ENCODE results near the gene HNRNPLL. TPM values are rescaled to one million over a fixed set of nuclear protein-coding genes. Genes with fewer than 3 reads are reported as not detected.
A peak's percentile ranks its signal among the peaks of the same experiment; 100 is the strongest.

HNRNPLL gene
- total and polyA plus RNA-seq, 4 donors, result 7.7 to 18.3 (median 13.1) TPM

GRCh38 chr2:38591152-38591551, 11.6 kb downstream of the HNRNPLL start:
- H3K9me3 ChIP-seq (ENCODE audit: control insufficient read depth in 4 of 4, low read length in 3 of 4), result no peaks in the 10 kb centered on the region
- no peak overlapping the region for H3K4me3 ChIP-seq (ENCODE audit: low read depth in 1 of 3, low read length in 3 of 3)
- WGBS, result 52% methylated on average over 2 of the region's 2 CpGs
- TF ChIP-seq ZBTB33 (IDR thresholded peaks at IDR 0.05), result no peak
- no peak for TF ChIP-seq RXRA (IDR thresholded peaks at IDR 0.05)
- TF ChIP-seq FOXA1 (IDR thresholded peaks at IDR 0.05), result no peak
- TF ChIP-seq REST (IDR thresholded peaks at IDR 0.05), result no peak
- TF ChIP-seq RAD21 (IDR thresholded peaks at IDR 0.05), result no peak
- TF ChIP-seq FOXA2 (IDR thresholded peaks at IDR 0.05), result no peak
- peaks cover 0 to 1% (median 0%) of the 10 kb centered on the region in 4 donors for H3K36me3 ChIP-seq (ENCODE audit: control insufficient read depth in 4 of 4, insufficient read depth in 3 of 4, low read depth in 1 of 4, low read length in 3 of 4)
- H3K27ac ChIP-seq (ENCODE audit: low read depth in 1 of 2, low read length in 2 of 2), result no peak overlapping the region
- no peaks in the 10 kb centered on the region for H3K27me3 ChIP-seq (ENCODE audit: control insufficient read depth in 4 of 4, insufficient read depth in 4 of 4, low read length in 3 of 4)
- DNase-seq (ENCODE audit: low spot score), result no peak
- no peak overlapping the region for H3K9ac ChIP-seq (ENCODE audit: low read depth in 1 of 2, low read length in 2 of 2)
- H3K4me1 ChIP-seq (ENCODE audit: control insufficient read depth in 4 of 4, insufficient read depth in 4 of 4, low read length in 3 of 4), result peaks cover 0 to 1% (median 0%) of the 10 kb centered on the region in 4 donors

- Histone ChIP-seq H3K9me3 (ENCODE audit: control insufficient read depth in 4 of 4, low read length in 3 of 4) (no peaks in the 10 kb centered on the region), H3K36me3 (ENCODE audit: control insufficient read depth in 4 of 4, insufficient read depth in 3 of 4, low read depth in 1 of 4, low read length in 3 of 4) (peaks cover 0 to 1% (median 0%) of the 10 kb centered on the region in 4 donors), H3K9ac (ENCODE audit: low read depth in 1 of 2, low read length in 2 of 2) (no peak overlapping the region), H3K4me3 (ENCODE audit: low read depth in 1 of 3, low read length in 3 of 3) (no peak overlapping the region), H3K27ac (ENCODE audit: low read depth in 1 of 2, low read length in 2 of 2) (no peak overlapping the region), H3K4me1 (ENCODE audit: control insufficient read depth in 4 of 4, insufficient read depth in 4 of 4, low read length in 3 of 4) (no peaks in the 10 kb centered on the region), H3K27me3 (ENCODE audit: control insufficient read depth in 4 of 4, insufficient read depth in 4 of 4, low read length in 3 of 4) (no peaks in the 10 kb centered on the region)
- no peak for DNase-seq (ENCODE audit: low spot score)
- 94% methylated on average over 3 of the region's 3 CpGs for WGBS
- TF ChIP-seq SP1 (IDR thresholded peaks at IDR 0.05), result no peak
- TF ChIP-seq CTCF (IDR thresholded peaks at IDR 0.05; ENCODE audit: low read depth, low read length, missing input control), result no peak
- peak in 1 of 2 donors; percentile 30 for TF ChIP-seq RAD21 (IDR thresholded peaks at IDR 0.05)
- no peak for TF ChIP-seq EGR1 (IDR thresholded peaks at IDR 0.05; ENCODE audit: low read depth in 2 of 2)
- TF ChIP-seq HNF4G (IDR thresholded peaks at IDR 0.05), result no peak
- TF ChIP-seq REST (IDR thresholded peaks at IDR 0.05), result no peak
These were observed 12.7 kb downstream of the HNRNPLL start for GRCh38 chr2:38590053-38590452.

All from liver (tissue), 9 donors.